ENCODE data around the gene CAPZB.

The CAPZB gene

GRCh38 chr1:19352839-19353238 lies 132.5 kb downstream of the CAPZB start:
- H3K9me2 ChIP-seq (ENCODE audit: low read depth, low read length) = no peaks in the 10 kb centered on the region
- H3K4me3 ChIP-seq (ENCODE audit: low read depth, low read length, poor library complexity, severe bottlenecking) = no peak overlapping the region
- H3K9me3 ChIP-seq (ENCODE audit: low read length) = no peaks in the 10 kb centered on the region
- no peaks in the 10 kb centered on the region for H3K79me2 ChIP-seq (ENCODE audit: insufficient read depth, low read length)
- H3F3A ChIP-seq (ENCODE audit: insufficient read depth, low read length) = no peaks in the 10 kb centered on the region
- H3K27ac ChIP-seq (ENCODE audit: low read depth, low read length, poor library complexity, severe bottlenecking) = no peak overlapping the region
- H3K9ac ChIP-seq (ENCODE audit: low read length) = no peak overlapping the region
- H3K4me2 ChIP-seq (ENCODE audit: low read length) = no peak overlapping the region
- no peaks in the 10 kb centered on the region for H3K27me3 ChIP-seq (ENCODE audit: insufficient read depth, low read length)
- no peak overlapping the region for H2AFZ ChIP-seq (ENCODE audit: low read length)
- peaks cover 30% of the 10 kb centered on the region for H3K36me3 ChIP-seq (ENCODE audit: insufficient read depth, low read length)
- TF ChIP-seq EZH2 (IDR thresholded peaks at IDR 0.05; ENCODE audit: borderline replicate concordance, low read length) (no peak), CTCF (IDR thresholded peaks at IDR 0.05; ENCODE audit: low read length) (no peak)
- H4K20me1 ChIP-seq (ENCODE audit: insufficient read depth, low read length) = no peaks in the 10 kb centered on the region
- peaks cover 26% of the 10 kb centered on the region for H3K4me1 ChIP-seq (ENCODE audit: insufficient read depth, low read length, severe bottlenecking)

- H3K4me3 ChIP-seq (ENCODE audit: low read depth, low read length, poor library complexity, severe bottlenecking) = no peak overlapping the region
- H3K9me3 ChIP-seq (ENCODE audit: low read length) = no peaks in the 10 kb centered on the region
- no peaks in the 10 kb centered on the region for H4K20me1 ChIP-seq (ENCODE audit: insufficient read depth, low read length)
- no peaks in the 10 kb centered on the region for H3K79me2 ChIP-seq (ENCODE audit: insufficient read depth, low read length)
- peaks cover 30% of the 10 kb centered on the region; the same call in 1 of the 2 replicates for H3K36me3 ChIP-seq (ENCODE audit: insufficient read depth, low read length)
- H3K27ac ChIP-seq (ENCODE audit: low read depth, low read length, poor library complexity, severe bottlenecking) = no peak overlapping the region
- H3F3A ChIP-seq (ENCODE audit: insufficient read depth, low read length) = no peaks in the 10 kb centered on the region
- no peak overlapping the region for H2AFZ ChIP-seq (ENCODE audit: low read length)
- no peak overlapping the region for H3K4me2 ChIP-seq (ENCODE audit: low read length)
- no peaks in the 10 kb centered on the region for H3K9me2 ChIP-seq (ENCODE audit: low read depth, low read length)
- H3K4me1 ChIP-seq (ENCODE audit: insufficient read depth, low read length, severe bottlenecking) = peaks cover 35% of the 10 kb centered on the region
- H3K9ac ChIP-seq (ENCODE audit: low read length) = no peak overlapping the region
- TF ChIP-seq CTCF (IDR thresholded peaks at IDR 0.05; ENCODE audit: low read length) (no peak), EZH2 (IDR thresholded peaks at IDR 0.05; ENCODE audit: borderline replicate concordance, low read length) (no peak)
- no peaks in the 10 kb centered on the region for H3K27me3 ChIP-seq (ENCODE audit: insufficient read depth, low read length)
Observed at GRCh38 chr1:19351873-19352272, 133.5 kb downstream of the CAPZB start.

- no peaks in the 10 kb centered on the region for H3K9me3 ChIP-seq (ENCODE audit: low read length)
- no peak overlapping the region for H3K4me2 ChIP-seq (ENCODE audit: low read length)
- H3K4me1 ChIP-seq (ENCODE audit: insufficient read depth, low read length, severe bottlenecking) = peaks cover 35% of the 10 kb centered on the region
- H3K79me2 ChIP-seq (ENCODE audit: insufficient read depth, low read length) = no peaks in the 10 kb centered on the region
- H3K27ac ChIP-seq (ENCODE audit: low read depth, low read length, poor library complexity, severe bottlenecking) = peak overlapping the region; percentile 89
- no peaks in the 10 kb centered on the region for H3F3A ChIP-seq (ENCODE audit: insufficient read depth, low read length)
- no peak overlapping the region for H2AFZ ChIP-seq (ENCODE audit: low read length)
- peaks cover 19% of the 10 kb centered on the region; the same call in 1 of the 2 replicates for H3K36me3 ChIP-seq (ENCODE audit: insufficient read depth, low read length)
- H3K9ac ChIP-seq (ENCODE audit: low read length) = no peak overlapping the region
- no peaks in the 10 kb centered on the region for H3K27me3 ChIP-seq (ENCODE audit: insufficient read depth, low read length)
- H4K20me1 ChIP-seq (ENCODE audit: insufficient read depth, low read length) = no peaks in the 10 kb centered on the region
- no peak overlapping the region for H3K4me3 ChIP-seq (ENCODE audit: low read depth, low read length, poor library complexity, severe bottlenecking)
- no peaks in the 10 kb centered on the region for H3K9me2 ChIP-seq (ENCODE audit: low read depth, low read length)
- TF ChIP-seq CTCF (IDR thresholded peaks at IDR 0.05; ENCODE audit: low read length) = no peak
- TF ChIP-seq EZH2 (IDR thresholded peaks at IDR 0.05; ENCODE audit: borderline replicate concordance, low read length) = no peak
Observed at GRCh38 chr1:19350566-19350965, 134.8 kb downstream of the CAPZB start.

All from OCI-LY1 (cell line).